Lung (tissue), 12 donors: Measurements from ENCODE around the gene PXN. TPM values are rescaled to one million over a fixed set of nuclear protein-coding genes. Genes with fewer than 3 reads are reported as not detected.

Experiments
- ATAC-seq: fragments of 200-7000 bp; cut with Tn5 transposase; one replicate; pipeline ENCODE4 v1.9.1; 2020; ENCODE audit warnings: moderate number of reproducible peaks; ENCODE audit not compliant: insufficient read depth, low FRiP score
- DNase-seq, 3 donors: peaks; one replicate each; pipeline ENCODE4 v3.0.0-alpha.2; 2013 to 2017
- H3K27ac ChIP-seq, 2 donors: one replicate each; pipeline ENCODE4 v1.5.1; 2013; ENCODE audit warnings: mild to moderate bottlenecking in 2 of 2, moderate library complexity in 2 of 2, control low read depth in 1 of 2, inconsistent platforms in 1 of 2, low read depth in 1 of 2, low read length in 1 of 2
- H3K27me3 ChIP-seq, 3 donors: one replicate each; pipeline ENCODE4 v1.5.1; 2013; ENCODE audit warnings: low read length in 2 of 3; ENCODE audit not compliant: control insufficient read depth in 3 of 3, insufficient read depth in 3 of 3
- H3K36me3 ChIP-seq, 4 donors: one replicate each; pipeline ENCODE4 v1.5.1; 2013; ENCODE audit warnings: low read length in 4 of 4, mild to moderate bottlenecking in 1 of 4, moderate library complexity in 1 of 4; ENCODE audit not compliant: control insufficient read depth in 4 of 4, insufficient read depth in 4 of 4
- H3K4me1 ChIP-seq, 5 donors: one replicate each; pipeline ENCODE4 v1.5.1; 2013; ENCODE audit warnings: low read length in 5 of 5, mild to moderate bottlenecking in 2 of 5, moderate library complexity in 1 of 5; ENCODE audit not compliant: control insufficient read depth in 5 of 5, insufficient read depth in 5 of 5
- H3K4me3 ChIP-seq: one replicate; pipeline ENCODE4 v1.5.1; 2013; ENCODE audit warnings: mild to moderate bottlenecking, control low read depth, moderate library complexity
- H3K9ac ChIP-seq, 2 donors: one replicate each; pipeline ENCODE4 v1.5.1; 2013; ENCODE audit warnings: low read length in 2 of 2, control low read depth in 1 of 2; ENCODE audit not compliant: insufficient read depth in 1 of 2
- H3K9me3 ChIP-seq, 4 donors: one replicate each; pipeline ENCODE4 v1.5.1; 2013; ENCODE audit warnings: low read length in 3 of 4, mild to moderate bottlenecking in 1 of 4, moderate library complexity in 1 of 4; ENCODE audit not compliant: control insufficient read depth in 4 of 4, insufficient read depth in 3 of 4
- WGBS, 2 donors: extraction: QIAGEN DNeasy Blood & Tissue Kit; methylation state at CpG; one replicate each; pipeline ENCODE4 v1.1.7; 2013; 5-methylcytosine and 5-hydroxymethylcytosine counted together
- polyA plus RNA-seq, 2 donors: library from polyadenylated mRNA; stranded (reverse); fragments of 200-250 nt; gene quantifications; one replicate each; pipeline ENCODE4 v1.2.1, GENCODE V29; 2013
- total RNA-seq, 2 donors: library from RNA; depleted of rRNA in 1 of 2; stranded (reverse); fragments of >200 nt in 1 of 2; gene quantifications; one replicate each; pipeline ENCODE4 v1.2.1, GENCODE V29; 2014 to 2021
- TF ChIP-seq, protein P1 (sequence below): IDR thresholded peaks from 2 replicates; pipeline ENCODE4 v1.5.1; 2012; ENCODE audit warnings: mild to moderate bottlenecking; ENCODE audit errors: control extremely low read depth, extremely low read depth
- donor health status: control.
- donor health status: control.
- donor health status: Bipolar disorder and iron deficiency.
- donor health status: healthy.
- donor health status: DM: yes; HTN: yes; CAD: no.

The PXN gene
- total and polyA plus RNA-seq, 4 donors = 81.1 to 117 (median 90.6) TPM

DNA sequence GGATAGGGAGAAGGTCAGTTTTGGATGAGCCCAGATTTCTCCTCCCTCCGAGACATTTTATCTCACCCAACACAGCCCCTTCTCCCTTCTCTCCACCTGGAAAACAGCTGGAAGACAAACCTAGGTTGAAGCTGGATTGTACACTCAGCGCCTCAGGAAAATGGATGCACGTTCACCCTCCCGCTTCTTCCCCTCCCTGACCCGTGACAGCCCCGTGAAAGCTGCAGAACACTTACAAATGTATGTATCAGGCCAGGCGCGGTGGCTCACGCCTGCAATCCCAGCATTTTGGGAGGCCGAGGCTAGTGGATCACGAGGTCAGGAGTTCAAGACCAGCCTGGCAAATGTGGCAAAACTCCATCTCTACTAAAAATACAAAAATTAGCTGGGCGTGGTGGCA, 22.0 kb upstream of the PXN start:
- DNase-seq (no peak), ATAC-seq (no peak)
- Histone ChIP-seq H3K4me1 (peaks cover 0 to 10% (median 1%) of the 10 kb centered on the region in 5 donors), H3K36me3 (no peaks in the 10 kb centered on the region), H3K4me3 (no peak overlapping the region), H3K9me3 (no peaks in the 10 kb centered on the region), H3K9ac (no peak overlapping the region), H3K27me3 (no peaks in the 10 kb centered on the region), H3K27ac (no peak overlapping the region)
- TF ChIP-seq, protein P1, sequence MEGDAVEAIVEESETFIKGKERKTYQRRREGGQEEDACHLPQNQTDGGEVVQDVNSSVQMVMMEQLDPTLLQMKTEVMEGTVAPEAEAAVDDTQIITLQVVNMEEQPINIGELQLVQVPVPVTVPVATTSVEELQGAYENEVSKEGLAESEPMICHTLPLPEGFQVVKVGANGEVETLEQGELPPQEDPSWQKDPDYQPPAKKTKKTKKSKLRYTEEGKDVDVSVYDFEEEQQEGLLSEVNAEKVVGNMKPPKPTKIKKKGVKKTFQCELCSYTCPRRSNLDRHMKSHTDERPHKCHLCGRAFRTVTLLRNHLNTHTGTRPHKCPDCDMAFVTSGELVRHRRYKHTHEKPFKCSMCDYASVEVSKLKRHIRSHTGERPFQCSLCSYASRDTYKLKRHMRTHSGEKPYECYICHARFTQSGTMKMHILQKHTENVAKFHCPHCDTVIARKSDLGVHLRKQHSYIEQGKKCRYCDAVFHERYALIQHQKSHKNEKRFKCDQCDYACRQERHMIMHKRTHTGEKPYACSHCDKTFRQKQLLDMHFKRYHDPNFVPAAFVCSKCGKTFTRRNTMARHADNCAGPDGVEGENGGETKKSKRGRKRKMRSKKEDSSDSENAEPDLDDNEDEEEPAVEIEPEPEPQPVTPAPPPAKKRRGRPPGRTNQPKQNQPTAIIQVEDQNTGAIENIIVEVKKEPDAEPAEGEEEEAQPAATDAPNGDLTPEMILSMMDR = no peak
- WGBS, 2 donors = 85 to 90% methylated on average over 12 of the region's 12 CpGs

DNA sequence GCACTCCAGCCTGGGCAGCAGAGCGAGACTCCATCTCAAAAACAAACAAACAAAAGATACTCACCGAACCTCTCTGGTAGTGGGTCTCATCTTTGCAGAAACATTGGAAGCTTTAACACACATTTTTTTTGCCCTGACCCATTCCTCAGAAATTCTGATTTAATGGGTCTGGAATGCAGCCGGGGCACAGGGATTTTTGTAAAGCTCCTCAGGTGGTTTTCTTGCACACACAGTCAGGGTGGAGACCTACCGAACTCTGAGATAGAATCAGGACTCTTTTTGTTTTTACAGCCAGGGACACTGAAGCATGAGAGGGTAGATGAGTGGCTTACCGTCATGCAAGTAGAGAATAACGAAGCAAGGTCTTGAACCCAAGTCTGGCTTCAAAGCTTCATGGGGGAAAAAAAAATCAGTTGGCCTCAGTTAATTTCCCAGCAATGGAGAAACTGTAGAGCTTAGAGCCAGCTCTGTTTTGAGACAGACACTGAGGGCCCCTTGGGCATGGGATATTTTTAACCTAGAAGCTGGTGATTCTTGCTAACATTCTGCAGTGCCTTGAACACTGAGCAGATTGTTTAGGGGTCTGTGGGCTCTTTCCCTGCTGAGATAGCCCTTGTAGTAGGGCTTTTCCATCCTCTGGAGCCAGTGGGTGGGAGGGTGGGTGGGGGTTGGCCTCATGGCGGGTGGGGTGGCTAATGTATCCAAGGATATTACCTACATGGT, 21.4 kb upstream of the PXN start:
- Histone ChIP-seq H3K27me3 (no peaks in the 10 kb centered on the region), H3K4me1 (peaks cover 0 to 9% (median 2%) of the 10 kb centered on the region in 5 donors), H3K4me3 (no peak overlapping the region), H3K27ac (no peak overlapping the region), H3K9me3 (no peaks in the 10 kb centered on the region), H3K9ac (no peak overlapping the region), H3K36me3 (no peaks in the 10 kb centered on the region)
- ATAC-seq = no peak
- 58 to 83% methylated on average over 7 of the region's 7 CpGs for WGBS, 2 donors
- no peak for DNase-seq
- TF ChIP-seq, protein P1 = no peak

GRCh38 chr12:120284381-120284780, 18.9 kb upstream of the PXN start:
- TF ChIP-seq, protein P1 = no peak
- no peak for ATAC-seq
- H3K27me3 ChIP-seq = no peaks in the 10 kb centered on the region

DNA sequence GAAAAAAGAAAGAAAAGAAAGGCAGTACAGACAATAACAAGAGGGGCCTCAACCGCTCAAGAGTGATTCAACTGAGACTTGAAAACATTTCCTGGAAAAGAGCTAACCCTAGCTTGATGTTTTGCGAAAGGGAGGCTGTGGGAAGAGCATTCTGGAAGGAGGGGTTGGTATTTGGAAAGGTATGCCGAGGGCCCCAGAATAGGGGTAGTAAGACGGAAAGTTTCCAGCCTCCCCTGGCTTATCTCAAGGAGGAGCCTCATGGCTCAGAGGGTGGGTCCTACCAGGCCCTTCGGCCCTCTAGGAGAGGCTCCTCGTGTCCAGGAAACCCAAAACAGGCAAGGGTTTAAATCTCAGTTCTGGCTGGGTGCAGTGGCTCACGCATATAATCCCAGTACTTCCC, 17.8 kb upstream of the PXN start:
- TF ChIP-seq, protein P1 = no peak
- Histone ChIP-seq H3K4me1 (peaks cover 0 to 4% (median 0%) of the 10 kb centered on the region in 5 donors), H3K9me3 (no peaks in the 10 kb centered on the region), H3K27ac (no peak overlapping the region), H3K27me3 (no peaks in the 10 kb centered on the region), H3K36me3 (no peaks in the 10 kb centered on the region), H3K4me3 (no peak overlapping the region), H3K9ac (no peak overlapping the region)
- ATAC-seq (no peak), DNase-seq (peak in 1 of 3 donors; percentile 4)
- WGBS, 2 donors = 63 to 78% methylated on average over 7 of the region's 7 CpGs

More at GRCh38 chr12:120284381-120284780, 18.9 kb upstream of the PXN start:
- Histone ChIP-seq H3K9me3 (no peaks in the 10 kb centered on the region), H3K36me3 (no peaks in the 10 kb centered on the region), H3K4me3 (no peak overlapping the region), H3K27ac (no peak overlapping the region), H3K4me1 (peaks cover 0 to 4% (median 0%) of the 10 kb centered on the region in 5 donors), H3K9ac (no peak overlapping the region)
- 80 to 88% methylated on average over 3 of the region's 3 CpGs for WGBS, 2 donors
- DNase-seq = no peak
